PFSK-1 (cell line): ENCODE results near the gene CUL5.

Source experiments
- FOXP2 ChIP-seq: optimal IDR thresholded peaks from 2 replicates; pipeline ENCODE3; 2011; ENCODE audit warnings: borderline replicate concordance, control low read depth, inconsistent platforms; ENCODE audit not compliant: insufficient read depth; ENCODE audit errors: extremely low read length, extremely low read depth
- POLR2AphosphoS5 ChIP-seq: IDR thresholded peaks from 2 replicates; pipeline ENCODE4 v1.6.1; 2012; ENCODE audit warnings: low read depth, mild to moderate bottlenecking, control low read depth, low read length, moderate library complexity
- SIN3A ChIP-seq: IDR thresholded peaks from 2 replicates; pipeline ENCODE4 v1.6.1; 2012; ENCODE audit warnings: mild to moderate bottlenecking, low read length, moderate library complexity, borderline replicate concordance; ENCODE audit not compliant: insufficient read depth
- TAF1 ChIP-seq: IDR thresholded peaks from 2 replicates; pipeline ENCODE4 v1.6.1; 2012; ENCODE audit warnings: low read length, control low read depth, borderline replicate concordance; ENCODE audit not compliant: insufficient read depth
- TF ChIP-seq, protein P1 (sequence below), 2 experiments: IDR thresholded peaks; 2 replicates each; pipeline versions ENCODE4 v1.6.1 to v1.8.0; 2011 to 2012; ENCODE audit warnings: low read depth in 2 of 2, low read length in 2 of 2, control low read depth in 1 of 2, inconsistent platforms in 1 of 2, mild to moderate bottlenecking in 1 of 2, moderate library complexity in 1 of 2; ENCODE audit not compliant: insufficient read depth in 1 of 2

The CUL5 gene

DNA sequence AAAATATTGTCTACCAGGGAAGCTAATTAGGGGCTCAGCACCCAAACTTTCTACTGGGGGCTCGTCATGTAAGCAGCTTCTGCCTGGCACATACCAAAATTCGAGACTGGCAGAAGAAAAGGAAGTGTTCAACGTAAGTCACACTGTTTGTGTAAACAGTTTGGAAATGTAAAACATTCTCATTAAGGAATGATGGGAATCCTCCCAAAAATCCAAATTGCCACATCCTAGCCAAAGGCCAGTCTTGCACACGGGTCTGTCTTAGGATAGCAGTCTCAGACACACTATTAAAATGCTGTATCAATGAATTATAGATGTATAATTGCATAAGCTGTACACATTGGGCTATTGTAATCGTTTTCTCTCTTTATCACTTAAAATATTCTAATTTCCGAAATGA lies 28.9 kb downstream of the CUL5 start:
- TF ChIP-seq TAF1 (no peak), POLR2AphosphoS5 (no peak), FOXP2 (no peak), SIN3A (no peak)
- TF ChIP-seq, protein P1, sequence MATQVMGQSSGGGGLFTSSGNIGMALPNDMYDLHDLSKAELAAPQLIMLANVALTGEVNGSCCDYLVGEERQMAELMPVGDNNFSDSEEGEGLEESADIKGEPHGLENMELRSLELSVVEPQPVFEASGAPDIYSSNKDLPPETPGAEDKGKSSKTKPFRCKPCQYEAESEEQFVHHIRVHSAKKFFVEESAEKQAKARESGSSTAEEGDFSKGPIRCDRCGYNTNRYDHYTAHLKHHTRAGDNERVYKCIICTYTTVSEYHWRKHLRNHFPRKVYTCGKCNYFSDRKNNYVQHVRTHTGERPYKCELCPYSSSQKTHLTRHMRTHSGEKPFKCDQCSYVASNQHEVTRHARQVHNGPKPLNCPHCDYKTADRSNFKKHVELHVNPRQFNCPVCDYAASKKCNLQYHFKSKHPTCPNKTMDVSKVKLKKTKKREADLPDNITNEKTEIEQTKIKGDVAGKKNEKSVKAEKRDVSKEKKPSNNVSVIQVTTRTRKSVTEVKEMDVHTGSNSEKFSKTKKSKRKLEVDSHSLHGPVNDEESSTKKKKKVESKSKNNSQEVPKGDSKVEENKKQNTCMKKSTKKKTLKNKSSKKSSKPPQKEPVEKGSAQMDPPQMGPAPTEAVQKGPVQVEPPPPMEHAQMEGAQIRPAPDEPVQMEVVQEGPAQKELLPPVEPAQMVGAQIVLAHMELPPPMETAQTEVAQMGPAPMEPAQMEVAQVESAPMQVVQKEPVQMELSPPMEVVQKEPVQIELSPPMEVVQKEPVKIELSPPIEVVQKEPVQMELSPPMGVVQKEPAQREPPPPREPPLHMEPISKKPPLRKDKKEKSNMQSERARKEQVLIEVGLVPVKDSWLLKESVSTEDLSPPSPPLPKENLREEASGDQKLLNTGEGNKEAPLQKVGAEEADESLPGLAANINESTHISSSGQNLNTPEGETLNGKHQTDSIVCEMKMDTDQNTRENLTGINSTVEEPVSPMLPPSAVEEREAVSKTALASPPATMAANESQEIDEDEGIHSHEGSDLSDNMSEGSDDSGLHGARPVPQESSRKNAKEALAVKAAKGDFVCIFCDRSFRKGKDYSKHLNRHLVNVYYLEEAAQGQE (IDR thresholded peaks at IDR 0.05; ENCODE audit: insufficient read depth in 1 of 2, low read depth in 2 of 2, low read length in 2 of 2), result no peak

DNA sequence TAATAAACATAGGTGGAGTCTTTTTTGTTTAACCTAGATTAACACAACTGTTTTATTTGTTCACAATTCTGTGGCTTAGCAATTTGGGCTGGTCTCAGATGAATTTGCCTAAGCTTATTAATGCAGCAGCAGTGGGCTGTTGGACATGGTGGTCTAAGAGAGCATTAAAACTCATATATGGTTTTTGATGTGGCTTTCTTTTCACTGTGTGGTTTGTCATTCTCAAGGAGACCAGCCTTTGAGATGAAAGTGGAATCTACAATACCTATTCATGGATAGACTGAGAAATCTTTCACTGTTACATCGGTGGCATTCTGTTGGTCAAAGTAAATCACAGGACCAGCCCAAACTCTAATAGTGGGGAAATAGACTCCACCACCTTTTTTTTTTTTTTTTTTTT lies 39.6 kb downstream of the CUL5 start:
- TF ChIP-seq FOXP2 (no peak), SIN3A (no peak), TAF1 (no peak), POLR2AphosphoS5 (no peak)
- TF ChIP-seq, protein P1 (IDR thresholded peaks at IDR 0.05; ENCODE audit: insufficient read depth in 1 of 2, low read depth in 2 of 2, low read length in 2 of 2), result no peak

DNA sequence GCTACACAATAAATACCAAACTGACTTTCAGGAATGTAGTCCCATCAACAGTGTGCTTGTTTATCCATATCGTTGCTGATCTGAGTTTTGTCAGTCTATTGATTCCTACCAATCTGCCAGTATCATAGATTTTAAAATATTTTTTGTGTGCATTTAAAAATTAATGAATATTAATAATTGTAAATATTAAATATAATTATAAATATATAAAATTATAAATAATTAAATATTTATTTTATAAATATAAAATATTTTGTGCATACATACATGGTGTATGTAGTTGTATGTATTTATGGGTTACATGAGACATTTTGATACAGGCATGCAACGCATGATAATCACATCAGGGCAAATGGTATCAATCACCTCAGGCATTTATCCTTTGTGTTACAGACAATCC lies 53.6 kb downstream of the CUL5 start:
- TF ChIP-seq POLR2AphosphoS5 (no peak), TAF1 (no peak), SIN3A (no peak), FOXP2 (no peak)
- TF ChIP-seq, protein P1 (IDR thresholded peaks at IDR 0.05; ENCODE audit: insufficient read depth in 1 of 2, low read depth in 2 of 2, low read length in 2 of 2), result no peak

DNA sequence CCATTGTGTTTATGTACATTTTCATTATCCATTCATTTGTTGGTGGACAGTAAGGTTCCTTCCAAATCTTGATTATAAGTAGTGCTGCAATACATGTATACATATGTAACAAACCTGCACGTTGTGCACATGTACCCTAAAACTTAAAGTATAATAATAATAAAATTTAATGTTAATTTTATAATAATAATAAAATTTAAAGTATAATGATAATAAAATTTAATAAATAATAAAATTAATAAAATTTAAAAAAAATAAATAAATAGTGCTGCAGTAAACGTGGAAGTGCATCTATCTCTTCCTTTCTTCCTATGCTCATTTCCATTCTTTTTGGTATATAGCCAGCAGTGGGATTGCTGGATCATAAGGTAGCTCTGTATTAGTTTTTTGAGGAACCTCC lies 54.7 kb downstream of the CUL5 start:
- TF ChIP-seq POLR2AphosphoS5, result no peak
- TF ChIP-seq, protein P1 (IDR thresholded peaks at IDR 0.05; ENCODE audit: insufficient read depth in 1 of 2, low read depth in 2 of 2, low read length in 2 of 2), result no peak
- no peak for TF ChIP-seq FOXP2
- TF ChIP-seq TAF1, result no peak
- TF ChIP-seq SIN3A, result no peak

DNA sequence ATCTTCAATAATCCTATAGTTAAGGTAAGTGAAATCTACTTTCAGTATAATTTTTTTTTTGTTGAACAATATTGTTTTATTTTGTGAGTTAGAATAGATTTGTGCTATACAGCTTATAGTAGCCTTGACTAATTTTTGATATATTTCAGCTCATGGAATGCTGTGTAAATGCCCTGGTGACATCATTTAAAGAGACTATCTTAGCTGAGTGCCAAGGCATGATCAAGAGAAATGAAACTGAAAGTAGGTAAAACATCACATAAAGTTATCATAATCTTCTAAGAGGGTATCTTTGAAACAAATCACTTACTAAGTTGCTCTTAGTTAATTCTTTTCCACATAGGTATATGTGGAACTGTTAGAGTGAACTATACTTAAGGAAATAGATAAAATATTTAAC lies 61.2 kb downstream of the CUL5 start:
- TF ChIP-seq POLR2AphosphoS5 (no peak), FOXP2 (no peak), SIN3A (no peak), TAF1 (no peak)
- TF ChIP-seq, protein P1 (IDR thresholded peaks at IDR 0.05; ENCODE audit: insufficient read depth in 1 of 2, low read depth in 2 of 2, low read length in 2 of 2), result no peak
